AG09309 (cell line): Measurements from ENCODE around the gene STAT2.
A peak's percentile ranks its signal among the peaks of the same experiment; 100 is the strongest.

ENCODE experiments used
- DNase-seq: peaks from one replicate; pipeline ENCODE4 v3.0.0-alpha.2; 2010; ENCODE audit warnings: low read depth
- H3K4me3 ChIP-seq: 2 replicates; pipeline ENCODE4 v1.5.1; 2011; ENCODE audit warnings: mild to moderate bottlenecking, low read depth, low read length, moderate library complexity; ENCODE audit not compliant: control insufficient read depth
- TF ChIP-seq, protein P1 (sequence below): IDR thresholded peaks from 2 replicates; pipeline ENCODE4 v1.5.1; 2011; ENCODE audit warnings: mild to moderate bottlenecking, low read depth, low read length, inconsistent platforms; ENCODE audit not compliant: insufficient read depth, control insufficient read depth; ENCODE audit errors: missing control alignments

The STAT2 gene

DNA sequence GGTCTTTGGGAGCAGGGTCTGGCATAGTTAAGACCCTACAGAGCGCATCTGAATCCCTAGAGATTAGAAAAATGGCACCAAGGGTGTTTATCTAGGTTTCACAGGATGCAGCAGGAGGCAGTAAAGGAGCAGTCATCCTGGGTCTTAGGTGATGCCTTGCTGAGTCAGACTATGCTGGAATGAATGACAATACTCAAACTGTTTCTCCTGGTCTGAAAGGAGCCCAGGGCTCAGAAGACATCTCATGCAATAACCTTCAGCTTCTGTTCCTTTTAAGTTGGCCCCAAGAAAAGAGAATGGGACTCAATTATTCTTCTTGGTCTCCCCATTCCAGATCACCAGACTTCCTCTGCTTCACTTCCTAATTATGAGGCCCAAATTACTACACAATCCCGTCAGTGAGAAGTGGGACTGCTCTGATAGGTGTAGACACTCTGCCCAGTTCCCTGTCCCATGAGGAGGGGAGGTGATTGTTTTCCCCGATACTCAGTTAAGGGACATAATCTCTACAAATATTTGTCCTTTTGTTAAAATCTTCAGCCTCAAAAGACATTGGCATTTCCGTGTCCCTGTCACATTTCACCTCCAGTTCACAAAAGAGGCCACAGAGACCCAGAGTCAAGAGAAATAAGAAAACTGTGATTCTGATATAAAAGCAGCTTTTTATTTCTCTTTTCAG lies 17.5 kb upstream of the STAT2 start:
- H3K4me3 ChIP-seq, result no peak overlapping the region
- TF ChIP-seq, protein P1, sequence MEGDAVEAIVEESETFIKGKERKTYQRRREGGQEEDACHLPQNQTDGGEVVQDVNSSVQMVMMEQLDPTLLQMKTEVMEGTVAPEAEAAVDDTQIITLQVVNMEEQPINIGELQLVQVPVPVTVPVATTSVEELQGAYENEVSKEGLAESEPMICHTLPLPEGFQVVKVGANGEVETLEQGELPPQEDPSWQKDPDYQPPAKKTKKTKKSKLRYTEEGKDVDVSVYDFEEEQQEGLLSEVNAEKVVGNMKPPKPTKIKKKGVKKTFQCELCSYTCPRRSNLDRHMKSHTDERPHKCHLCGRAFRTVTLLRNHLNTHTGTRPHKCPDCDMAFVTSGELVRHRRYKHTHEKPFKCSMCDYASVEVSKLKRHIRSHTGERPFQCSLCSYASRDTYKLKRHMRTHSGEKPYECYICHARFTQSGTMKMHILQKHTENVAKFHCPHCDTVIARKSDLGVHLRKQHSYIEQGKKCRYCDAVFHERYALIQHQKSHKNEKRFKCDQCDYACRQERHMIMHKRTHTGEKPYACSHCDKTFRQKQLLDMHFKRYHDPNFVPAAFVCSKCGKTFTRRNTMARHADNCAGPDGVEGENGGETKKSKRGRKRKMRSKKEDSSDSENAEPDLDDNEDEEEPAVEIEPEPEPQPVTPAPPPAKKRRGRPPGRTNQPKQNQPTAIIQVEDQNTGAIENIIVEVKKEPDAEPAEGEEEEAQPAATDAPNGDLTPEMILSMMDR, result peak; percentile 23
- DNase-seq, result no peak

DNA sequence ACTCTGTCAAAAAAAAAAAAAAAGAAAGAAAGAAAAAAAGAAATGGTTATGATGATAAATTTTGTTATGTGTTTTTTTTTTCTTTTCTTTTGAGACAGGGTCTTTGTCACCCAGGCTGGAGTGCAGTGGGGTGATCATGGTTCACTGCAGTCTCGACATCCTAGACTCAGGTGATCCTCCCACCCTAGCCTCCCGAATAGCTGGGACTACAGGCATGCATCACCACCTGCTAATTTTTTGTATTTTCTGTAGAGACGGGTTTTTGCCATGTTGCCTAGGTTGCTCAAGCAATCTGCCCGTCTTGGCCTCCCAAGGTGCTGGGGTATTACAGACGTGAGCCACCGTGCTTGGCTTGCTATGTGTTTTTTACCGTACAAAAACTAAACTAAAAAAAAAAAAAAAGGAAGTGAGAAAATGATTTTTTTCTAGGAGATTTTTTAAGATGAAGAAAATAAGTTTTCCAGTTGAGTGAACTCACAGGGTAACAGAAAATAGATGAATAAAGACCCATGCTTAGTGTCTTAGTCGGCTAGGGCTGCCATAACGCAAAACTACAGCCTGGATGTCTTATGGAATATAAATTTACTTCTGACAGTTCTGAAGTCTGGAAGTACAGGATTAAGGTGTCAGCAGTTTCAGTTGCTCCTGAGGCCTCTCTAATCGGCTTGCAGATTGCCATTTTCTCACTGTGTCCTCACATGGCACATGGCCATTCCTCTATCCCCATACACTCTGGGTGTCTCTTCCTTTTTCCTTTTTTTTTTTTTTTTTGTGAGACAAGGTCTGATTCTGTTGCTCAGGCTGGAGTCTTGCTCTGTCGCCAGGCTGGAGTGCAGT lies 15.9 kb upstream of the STAT2 start:
- no peak for DNase-seq
- no peak overlapping the region for H3K4me3 ChIP-seq

DNA sequence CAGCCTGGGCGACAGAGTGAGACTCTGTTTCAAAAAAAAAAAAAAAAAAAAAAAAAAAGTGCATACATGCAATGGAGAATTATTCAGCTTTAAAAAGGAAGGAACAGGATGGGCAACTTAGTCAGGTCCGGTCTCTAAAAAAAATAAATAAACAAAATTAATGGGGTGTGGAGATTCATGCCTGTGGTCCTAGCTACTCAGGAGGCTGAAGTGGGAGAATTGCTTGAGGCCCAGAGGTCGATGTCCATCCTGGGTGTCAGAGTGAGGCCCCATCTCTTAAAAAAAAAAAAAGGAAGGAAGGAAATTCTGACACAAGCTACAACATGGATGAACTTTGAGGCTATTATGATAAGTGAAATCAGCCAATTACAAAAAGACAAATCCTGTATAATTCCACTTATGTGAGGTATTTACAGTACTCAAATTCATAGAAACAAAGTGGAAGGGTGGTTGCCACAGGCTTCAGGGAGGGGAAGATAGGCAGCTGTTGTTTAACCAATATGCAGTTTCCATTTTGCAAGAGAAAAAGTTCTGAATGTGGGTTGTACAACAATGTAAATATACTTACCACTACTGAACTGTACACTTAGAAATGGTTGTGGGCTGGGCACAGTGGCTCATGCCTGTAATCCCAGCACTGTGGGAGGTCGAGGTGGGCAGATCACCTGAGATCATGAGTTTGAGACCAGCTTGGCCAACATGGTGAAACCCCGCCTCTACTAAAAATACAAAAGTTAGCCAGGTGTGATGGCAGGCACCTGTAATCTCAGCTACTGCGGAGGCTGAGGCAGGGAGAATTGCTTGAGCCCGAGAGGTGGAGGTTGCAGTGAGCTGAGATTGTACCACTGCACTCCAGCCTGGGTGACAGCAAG lies 15.1 kb upstream of the STAT2 start:
- TF ChIP-seq, protein P1, result no peak
- no peak for DNase-seq

More for the DNA sequence above, 15.9 kb upstream of the STAT2 start:
- TF ChIP-seq, protein P1, result no peak

DNA sequence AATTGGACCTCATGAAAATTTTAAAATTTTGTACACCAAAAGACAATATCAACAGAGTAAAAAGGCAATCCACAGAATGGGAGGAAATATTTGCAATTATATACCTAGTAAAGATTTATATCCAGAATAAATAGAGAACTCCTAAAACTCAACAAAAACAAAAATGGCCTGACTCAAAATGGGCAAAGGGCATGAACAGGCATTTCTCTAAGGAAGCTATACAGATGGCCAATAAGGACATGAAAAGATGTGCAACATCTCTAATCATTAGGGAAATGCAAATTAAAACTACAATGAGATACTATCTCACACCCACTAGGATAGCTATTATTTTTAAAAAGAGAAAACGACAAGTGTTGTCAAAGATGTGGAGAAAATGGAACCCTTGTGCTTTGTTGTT lies 13.6 kb upstream of the STAT2 start:
- no peak overlapping the region for H3K4me3 ChIP-seq
- DNase-seq, result no peak
- TF ChIP-seq, protein P1, result no peak

More for the DNA sequence above, 15.1 kb upstream of the STAT2 start:
- no peak overlapping the region for H3K4me3 ChIP-seq

DNA sequence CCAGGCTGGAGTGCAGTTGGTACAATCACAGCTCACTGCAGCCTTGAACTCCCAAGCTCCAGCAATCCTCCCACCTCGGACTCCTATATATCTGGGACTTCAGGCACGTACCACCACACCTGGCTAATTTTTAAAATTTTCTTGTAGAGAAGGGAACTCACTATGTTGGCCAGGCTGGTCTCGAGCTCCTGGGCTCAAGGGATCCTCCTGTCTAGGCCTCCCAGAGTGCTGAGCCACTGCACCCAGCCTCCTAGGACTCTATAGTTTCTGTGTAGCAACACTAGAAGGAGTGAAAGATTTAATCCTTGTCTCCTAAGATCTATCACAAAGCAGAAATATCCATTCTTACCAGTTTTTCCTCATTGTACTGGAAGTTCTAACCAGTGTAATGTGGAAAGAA lies 7.0 kb upstream of the STAT2 start:
- TF ChIP-seq, protein P1, result no peak
- DNase-seq, result no peak
- no peak overlapping the region for H3K4me3 ChIP-seq

DNA sequence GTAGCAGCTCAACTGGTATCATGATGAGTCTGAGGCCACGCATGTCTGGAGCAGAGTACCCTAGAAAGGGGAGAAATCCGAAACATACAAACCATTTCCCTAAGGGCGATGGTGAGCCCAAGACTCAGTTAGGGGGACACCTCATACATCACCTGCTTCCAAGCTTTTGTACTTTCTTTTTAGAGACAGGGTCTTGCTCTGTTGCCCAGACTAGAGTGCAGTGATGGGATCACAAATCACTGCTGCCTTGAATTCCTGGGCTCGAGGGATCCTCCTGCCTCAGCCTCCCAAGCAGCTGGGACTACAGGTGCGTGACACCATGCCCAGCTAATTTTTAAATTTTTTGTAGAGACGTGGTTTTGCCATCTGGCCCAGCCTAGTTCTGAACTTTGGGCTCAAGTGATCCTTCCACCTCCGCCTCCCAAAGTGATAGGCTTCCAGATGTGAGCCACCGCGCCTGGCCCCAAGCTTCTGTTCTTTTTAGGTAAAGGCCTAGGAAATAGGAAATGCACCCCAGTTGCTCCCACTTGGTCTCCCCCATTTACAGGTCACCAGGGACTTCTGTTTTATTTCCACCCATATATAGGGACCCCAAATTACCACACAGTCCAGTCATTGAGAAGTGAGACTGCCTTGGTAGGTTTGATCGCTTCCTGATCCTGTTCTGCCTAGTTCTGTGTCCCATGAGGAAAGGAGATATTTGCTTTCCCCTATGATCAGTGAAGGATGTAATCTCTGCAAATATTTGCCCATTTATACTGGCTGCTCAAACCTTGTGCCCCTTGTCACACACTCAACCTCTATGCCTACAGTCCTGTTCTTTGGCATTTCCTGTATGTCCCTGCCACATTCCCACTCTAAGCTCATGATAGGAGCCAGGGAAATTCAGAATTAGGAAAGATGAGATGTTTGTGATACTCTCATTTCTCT lies 2.5 kb upstream of the STAT2 start, which contains the start of gene APOF:
Gene APOF, minus strand, starts transcription at position 728 of the 930 bp plus-strand sequence. Its CDS starts 112 bp downstream, at position 616.
- H3K4me3 ChIP-seq, result no peak within 1 kb of the TSS
- TF ChIP-seq, protein P1, result no peak
- no peak for DNase-seq
